HG03064 (cell line): ENCODE data around the gene MNS1.
"Not testable (repeated sequence)": the region's sequence is repeated elsewhere in the genome, so short reads cannot be mapped to it uniquely, and the experiment has no call there.

Experiments used
- ATAC-seq: cut with Tn5 transposase; IDR thresholded peaks from one replicate; pipeline ENCODE4 v1.9.1; 2021; ENCODE audit warnings: low read depth; ENCODE audit not compliant: unreplicated experiment

Gene MNS1

DNA sequence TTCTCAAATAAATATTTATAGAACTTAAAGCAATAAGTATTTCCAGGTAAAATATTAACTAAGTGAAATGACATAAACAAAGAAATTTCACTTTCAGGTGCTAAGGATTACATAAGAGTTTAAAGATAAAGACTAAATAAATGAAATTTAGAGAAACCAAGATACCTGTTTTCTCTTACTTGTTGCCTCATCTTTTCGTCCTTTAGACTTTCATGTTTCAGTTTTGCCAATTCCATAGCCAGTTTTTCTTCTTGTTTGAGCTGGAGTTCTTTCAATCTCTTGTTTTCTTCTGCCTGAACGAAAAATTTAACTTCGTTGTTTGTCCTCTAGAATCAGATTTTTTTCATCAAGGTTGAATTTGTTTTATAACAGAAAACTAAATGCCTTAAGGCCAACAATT lies 8.7 kb downstream of the MNS1 start:
- no peak for ATAC-seq

DNA sequence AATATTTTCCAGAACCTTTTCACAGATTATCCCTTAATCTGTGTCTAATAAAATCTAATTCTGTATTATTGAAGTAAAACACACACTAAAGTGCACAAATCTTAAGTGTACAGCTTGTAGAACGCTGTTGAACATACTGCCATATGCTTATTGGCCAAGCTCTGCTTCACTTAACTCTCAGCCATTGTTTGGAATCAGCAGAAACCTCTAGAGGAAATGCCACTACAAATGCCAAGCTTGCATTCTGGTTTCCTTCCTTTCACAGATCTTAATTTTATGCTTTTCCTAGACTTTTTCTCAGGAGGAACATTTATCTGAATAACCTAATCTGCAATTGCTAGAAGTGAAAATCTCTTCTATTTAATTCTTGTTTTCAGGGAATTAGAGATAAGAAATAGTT lies 10.1 kb downstream of the MNS1 start:
- ATAC-seq, result no peak

DNA sequence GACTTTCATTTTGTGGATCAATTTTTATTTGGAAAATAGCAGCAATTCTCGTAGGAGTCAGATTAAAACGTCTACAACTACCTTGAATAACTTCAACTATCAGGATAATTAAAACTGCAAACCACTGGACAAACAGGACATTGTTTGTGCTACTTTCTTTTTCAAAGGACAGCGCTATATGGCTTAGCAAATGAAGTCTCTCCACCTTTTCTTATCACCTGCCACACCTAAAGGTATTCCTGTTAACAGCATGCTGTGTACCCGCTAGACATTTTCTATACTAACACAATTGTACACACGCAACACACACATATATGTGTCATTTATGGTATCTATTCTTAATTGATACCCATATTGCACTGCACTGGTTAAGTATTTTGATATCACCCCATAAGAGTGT lies 19.2 kb downstream of the MNS1 start:
- no peak for ATAC-seq

DNA sequence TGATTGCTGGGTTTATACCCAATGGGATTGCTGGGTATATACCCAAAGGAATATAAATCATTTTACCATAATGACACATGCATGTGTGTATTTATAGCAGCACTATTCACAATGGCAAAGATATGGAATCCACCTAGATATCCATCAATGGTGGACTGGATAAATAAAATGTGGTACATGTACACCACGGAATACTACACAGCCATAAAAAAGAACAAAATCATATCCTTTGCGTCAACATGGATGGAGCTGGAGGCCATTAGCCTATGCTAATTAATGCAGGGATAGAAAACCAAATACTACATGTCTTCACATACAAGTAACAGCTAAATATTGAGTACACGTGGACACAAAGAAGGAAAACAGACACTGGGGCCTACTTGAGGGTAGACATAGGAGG lies 22.6 kb downstream of the MNS1 start:
- no peak for ATAC-seq

DNA sequence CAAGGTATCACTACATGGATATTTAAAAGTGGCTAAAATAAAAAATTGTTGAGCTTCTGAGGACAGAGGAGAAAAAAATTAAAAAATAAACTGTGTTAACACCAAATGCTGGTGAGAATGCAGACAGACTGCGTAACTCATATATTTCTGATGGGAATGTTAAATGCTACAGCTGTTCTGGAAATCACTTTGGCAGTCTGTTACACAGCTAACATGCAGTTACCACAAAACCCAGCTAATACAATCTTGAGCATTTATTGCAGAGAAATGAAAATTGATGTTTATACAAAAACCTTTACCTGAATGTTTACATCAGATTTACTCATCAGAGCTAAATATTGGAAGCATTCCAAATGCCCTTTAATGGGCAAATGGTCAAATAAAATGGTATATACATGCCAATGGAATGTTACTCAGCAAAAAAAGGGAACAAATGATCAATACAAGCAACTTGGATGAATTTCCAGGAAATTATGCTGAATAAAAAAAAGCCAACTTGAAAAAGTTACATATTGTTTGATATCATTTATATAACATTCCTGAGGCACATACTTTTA lies 24.6 kb downstream of the MNS1 start:
- no peak for ATAC-seq

DNA sequence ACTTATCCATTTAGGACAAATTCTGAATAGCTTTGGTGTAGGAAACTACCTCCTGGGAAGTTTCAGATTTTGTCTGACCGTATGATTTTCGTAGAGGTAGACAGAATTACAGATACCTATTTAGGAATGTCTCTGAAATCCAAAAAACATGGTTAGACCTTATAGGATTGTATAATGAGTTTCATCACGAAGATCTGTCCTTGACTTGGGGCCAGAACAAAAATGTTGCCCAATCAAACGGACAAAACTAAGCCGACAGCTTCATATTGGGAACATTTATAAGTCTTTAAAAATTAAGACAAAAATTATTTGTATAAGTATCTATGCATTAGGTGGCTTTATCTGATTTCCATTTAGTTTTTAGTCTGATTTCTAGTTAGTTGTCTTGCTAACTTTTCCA lies 32.6 kb downstream of the MNS1 start:
- no peak for ATAC-seq

DNA sequence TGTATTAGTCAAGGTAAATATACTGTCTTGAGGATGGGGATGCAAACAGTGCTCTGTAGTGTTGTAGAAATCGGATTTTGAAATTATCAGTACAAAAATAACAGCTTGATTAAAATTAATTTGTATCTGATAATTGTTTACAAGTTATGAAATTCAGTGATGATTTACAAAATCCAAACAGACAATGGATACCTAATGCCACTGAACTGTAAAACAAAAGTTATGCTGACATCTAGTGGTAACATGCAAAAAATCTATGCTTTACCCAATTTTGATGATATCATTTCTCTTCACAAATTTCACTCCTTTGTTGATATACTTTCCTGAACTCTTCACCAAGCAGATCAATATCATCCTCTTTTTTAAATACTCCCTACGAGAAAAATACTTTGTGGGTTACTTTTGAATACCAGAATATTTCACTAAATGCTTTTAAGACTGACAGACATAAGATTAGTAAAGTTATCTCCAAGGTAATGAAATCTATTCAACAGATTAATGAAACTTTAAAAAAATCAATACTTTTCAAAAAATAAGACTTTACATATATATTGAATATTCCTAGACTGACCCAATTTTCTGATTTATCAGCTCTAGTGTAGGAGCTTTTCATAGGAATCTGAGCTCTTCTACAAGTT lies 36.0 kb downstream of the MNS1 start:
- no peak for ATAC-seq

DNA sequence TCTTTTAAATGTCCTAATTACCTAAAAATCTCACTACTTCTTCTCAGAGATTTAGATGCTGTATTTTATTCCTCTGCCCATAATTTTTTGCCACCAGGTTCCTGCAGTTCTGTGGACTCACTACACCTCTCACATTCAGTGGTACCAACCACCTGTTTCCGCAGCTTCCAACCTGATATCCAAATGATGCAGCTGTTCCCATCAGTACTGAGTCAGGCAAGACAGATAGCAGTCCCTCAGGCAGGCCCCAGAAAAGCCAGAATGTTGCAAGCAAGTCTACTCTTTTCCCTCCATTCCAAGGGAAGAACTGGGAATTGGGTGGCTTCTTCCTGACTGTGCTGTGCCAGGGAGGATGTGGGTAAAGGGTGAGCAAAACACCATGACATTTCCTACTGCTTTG lies 39.0 kb downstream of the MNS1 start:
- no peak for ATAC-seq

DNA sequence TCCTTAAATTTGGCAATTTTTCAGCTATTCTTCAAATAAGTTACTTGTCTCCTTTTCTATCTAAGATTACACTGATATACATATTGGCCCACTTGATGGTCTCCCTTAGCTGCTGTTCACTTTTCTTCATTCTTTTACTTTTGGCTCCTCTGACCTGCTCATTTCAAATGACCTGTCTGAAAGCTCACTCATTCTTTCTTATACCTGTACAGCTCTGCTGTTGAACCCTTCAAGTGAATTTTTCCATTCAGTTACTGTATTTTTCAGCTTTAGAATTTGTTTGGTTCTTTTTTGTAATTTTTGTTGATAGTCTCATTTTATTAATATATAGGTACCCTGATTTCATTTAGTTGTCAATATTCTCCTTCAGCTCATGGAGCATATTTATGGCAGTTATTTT lies 39.7 kb downstream of the MNS1 start:
- ATAC-seq, result no peak

DNA sequence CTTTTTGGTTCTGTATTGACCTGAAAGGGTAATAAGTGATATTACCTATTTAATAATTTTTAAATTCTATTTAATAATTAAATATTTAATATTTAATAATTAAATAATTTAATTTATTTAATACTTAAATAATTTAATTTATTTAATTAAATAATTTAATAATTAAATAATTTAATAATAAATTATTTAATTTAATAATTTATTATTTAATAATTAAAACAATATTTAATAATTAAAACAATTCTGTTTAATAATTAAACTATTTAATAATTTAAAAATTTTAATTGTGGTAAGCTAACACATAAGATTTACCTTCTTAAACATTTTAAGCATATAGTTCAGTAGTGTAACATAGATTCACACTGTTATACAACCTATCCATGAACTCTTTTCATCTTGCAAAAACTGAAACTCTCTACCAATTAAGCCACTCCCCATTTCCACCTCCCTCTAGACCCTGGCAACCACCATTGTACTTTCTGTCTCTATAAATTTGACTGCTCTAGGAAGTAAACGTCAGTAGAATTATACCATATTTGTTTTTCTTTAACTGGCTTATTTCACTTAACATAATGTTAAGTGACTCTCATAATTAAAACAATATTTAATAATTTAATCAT lies 51.7 kb downstream of the MNS1 start:
- ATAC-seq, result not testable (repeated sequence)

DNA sequence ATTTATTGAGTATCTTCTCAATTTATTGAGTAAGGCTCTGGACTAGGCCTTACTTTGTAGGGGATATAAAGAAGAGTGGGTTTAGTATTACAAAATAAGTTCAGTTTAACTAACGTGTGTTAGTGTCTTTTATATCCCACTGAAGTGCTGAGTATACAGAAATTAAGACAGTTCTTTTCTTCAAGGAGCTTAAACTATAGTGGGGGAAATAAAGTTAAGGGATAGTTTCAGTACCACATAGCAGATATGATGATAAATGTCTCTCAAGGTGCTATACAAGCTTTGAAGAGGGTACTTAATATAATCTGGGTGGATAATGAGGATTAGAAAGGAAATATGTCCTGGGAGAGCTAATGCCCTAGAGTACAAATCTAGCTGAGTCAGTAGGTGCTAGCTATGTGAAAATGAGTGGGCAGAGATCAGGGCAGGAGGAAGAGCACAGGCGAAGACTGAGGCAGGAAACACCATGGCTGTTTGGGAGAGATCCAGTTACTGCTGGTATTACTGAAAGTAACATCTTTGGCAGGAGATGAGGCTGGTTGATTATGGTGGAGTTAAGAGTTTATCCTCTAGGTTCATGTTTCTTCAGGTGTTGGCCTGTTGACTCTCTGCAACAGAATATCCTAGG lies 53.7 kb downstream of the MNS1 start:
- no peak for ATAC-seq

DNA sequence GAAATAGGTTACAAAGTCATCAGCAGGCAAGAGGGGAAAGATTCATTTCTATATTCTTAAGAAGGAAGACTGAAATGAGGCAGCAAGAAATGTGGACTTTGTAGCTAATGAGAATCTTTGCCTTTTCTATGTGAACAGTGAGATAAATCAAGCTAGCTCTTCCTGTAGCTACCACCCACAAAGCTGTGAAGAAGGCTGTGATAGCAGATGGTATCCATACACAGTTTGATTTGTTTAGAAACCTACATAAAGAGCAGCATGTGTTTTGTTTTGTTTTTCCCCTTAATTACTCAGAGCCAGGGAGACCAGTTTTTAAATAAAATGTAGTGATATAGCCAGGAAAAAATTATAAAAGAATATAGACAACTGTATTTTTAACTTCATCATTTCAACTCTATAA lies 54.2 kb downstream of the MNS1 start:
- ATAC-seq, result no peak

DNA sequence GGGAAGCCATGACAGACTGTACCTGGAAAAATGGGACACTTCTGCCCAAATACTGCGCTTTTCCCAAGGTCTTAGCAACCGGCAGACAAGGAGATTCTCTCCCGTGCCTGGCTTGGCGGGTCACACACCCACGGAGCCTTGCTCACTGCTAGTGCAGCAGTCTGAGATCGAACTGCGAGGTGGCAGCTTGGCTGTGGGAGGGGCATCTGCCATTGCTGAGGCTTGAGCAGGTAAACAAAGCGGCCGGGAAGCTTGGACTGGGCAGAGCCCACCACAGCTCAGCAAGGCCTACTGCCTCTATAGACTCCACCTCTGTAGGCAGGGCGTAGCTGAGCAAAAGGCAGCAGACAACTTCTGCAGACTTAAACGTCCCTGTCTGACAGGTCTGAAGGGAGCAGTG lies 65.7 kb downstream of the MNS1 start:
- ATAC-seq, result not testable (repeated sequence)

DNA sequence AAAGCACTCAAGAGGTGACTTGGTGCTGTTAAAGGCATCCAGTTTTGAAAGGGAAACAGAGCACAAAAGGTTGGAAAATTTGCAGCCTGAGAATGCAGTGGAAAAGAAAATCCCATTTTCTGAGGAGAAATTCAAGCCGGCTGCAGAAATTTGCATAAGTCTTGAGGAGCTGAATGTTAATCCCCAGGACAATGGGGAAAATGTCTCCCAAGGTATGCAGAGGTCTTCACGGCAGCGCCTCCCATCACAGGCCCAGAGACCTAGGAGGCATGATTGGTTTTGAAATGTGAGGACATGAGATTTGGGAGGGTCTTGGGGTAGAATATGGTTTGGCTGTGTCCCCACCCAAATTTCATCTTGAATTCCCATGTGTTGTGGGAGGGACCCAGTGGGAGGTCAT lies 67.6 kb downstream of the MNS1 start:
- ATAC-seq, result not testable (repeated sequence)

DNA sequence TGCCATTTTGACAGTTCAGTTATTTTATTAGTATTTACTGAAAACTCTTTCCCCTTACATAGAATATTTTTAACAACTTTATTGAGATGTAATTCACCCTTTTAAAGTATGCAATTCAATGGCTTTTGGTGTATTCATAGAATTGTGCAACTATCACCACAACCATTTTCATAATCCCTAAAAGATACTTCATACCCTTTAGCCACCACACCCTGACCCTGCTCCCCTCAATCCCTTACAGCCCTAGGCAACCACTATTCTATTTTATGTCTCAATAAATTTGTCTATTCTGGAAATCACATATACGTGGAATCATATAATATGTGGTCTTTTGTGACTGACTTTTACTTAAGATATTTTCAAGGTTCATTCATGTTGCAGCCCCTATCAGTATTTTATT lies 70.0 kb downstream of the MNS1 start:
- no peak for ATAC-seq

DNA sequence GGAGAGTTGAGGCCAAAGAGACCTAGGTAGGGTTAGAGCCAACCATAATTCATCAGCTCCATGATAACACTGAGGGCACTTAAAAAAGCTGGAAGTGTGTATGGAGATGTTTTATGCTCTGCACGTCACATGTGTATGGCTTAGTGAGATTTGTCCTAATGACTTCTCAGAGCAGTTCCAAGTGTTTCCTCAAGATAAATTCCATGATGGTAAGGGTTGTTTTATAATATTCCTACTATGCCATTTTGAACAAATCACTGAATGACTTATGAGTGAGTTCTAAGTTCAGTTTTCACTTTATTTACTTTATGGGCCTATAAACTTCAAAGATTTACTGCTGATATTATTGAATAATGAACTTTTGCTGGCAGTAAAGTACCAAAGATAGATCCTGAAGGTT lies 71.7 kb downstream of the MNS1 start:
- no peak for ATAC-seq

DNA sequence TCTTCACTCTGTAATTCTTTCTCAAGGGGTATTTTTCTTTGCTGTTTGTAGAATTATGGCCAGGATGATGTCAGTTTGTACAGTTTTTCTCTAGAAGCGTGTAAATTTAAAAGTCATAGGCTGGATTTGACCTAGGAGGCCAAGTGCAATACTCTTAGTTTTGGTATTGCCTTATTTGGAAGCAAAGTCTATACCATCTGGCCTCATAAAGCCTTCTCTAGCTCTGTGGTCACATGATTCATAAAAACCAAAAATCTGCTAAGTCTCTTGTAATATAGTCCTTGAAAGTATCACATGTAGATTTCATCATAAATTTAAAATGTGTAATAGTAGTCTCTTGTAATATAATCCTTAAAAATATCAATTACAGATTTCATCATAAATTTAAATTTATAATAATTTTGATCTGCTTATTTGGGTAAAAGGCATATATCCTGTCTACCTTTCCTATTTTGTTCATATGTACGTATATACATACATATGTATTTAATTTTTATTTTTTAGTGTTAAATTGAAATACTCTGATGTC lies 74.1 kb downstream of the MNS1 start:
- no peak for ATAC-seq

DNA sequence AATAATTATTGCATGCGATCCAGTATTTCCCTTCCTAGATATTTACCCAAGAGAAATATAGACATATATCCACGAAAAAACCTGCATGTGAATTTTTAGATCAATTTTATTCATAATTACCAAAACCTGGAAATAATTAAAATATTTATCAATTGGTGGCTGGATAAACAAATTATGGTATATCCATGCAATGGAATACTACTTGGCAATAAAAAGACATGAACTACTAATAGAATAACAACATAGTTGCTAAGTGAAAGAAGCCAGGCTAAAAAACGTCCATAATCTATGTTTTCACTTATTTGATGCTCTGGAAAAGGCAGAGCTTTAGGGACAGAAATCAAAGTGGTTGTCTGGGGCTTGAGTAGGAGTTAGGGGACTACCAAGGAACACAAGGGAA lies 79.0 kb downstream of the MNS1 start:
- no peak for ATAC-seq

DNA sequence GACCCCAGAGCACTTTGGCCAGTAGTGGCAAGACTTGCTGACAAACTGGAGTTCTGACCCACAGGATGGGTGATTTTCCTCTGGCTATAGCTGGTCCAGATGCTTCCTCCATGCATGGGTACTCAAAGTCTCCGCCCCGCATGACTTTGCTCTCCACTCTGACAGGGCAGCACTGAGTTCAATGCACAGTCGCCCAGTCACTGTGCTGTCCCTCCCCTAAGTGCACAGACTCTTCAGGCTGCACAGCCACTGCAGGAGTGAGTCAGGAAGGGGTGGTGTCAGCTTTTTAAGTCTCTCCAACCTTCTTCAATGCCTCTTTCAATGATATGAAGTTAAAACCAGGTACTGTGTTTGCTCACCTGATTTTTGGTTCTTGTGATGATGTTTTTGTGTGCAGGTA lies 81.9 kb downstream of the MNS1 start:
- no peak for ATAC-seq
